Neural progenitor cell (in vitro differentiated cells): ENCODE data around the gene DLGAP4. TPM values are rescaled to one million over a fixed set of nuclear protein-coding genes. Genes with fewer than 3 reads are reported as not detected.

Experiments
- DNase-seq: peaks from one replicate; pipeline ENCODE4 v3.0.0-alpha.2; 2016; ENCODE audit warnings: low spot score
- H2AFZ ChIP-seq: fragments of 200-600 bp; sonication (generic); replicated peaks from 2 replicates; pipeline ENCODE4 v1.6.1; 2016; ENCODE audit warnings: antibody characterized with exemption
- H3F3A ChIP-seq: fragments of 200-600 bp; sonication (generic); 2 replicates; pipeline ENCODE4 v1.6.1; 2016; ENCODE audit warnings: antibody characterized with exemption, low read depth
- H3K27ac ChIP-seq: fragments of 200-600 bp; sonication (generic); 2 replicates; pipeline ENCODE4 v1.5.1; 2016; ENCODE audit warnings: mild to moderate bottlenecking
- H3K27me3 ChIP-seq: fragments of 200-600 bp; sonication (generic); 2 replicates; pipeline ENCODE4 v1.6.1; 2016; ENCODE audit warnings: mild to moderate bottlenecking, moderate library complexity
- H3K36me3 ChIP-seq: fragments of 200-600 bp; sonication (generic); 2 replicates; pipeline ENCODE4 v1.5.1; 2016
- H3K4me1 ChIP-seq: fragments of 200-600 bp; sonication (generic); 2 replicates; pipeline ENCODE4 v1.6.1; 2016; ENCODE audit warnings: mixed run types
- H3K4me2 ChIP-seq: fragments of 200-600 bp; sonication (generic); 2 replicates; pipeline ENCODE4 v1.6.1; 2016
- H3K4me3 ChIP-seq: fragments of 200-600 bp; sonication (generic); 2 replicates; pipeline ENCODE4 v1.5.1; 2016
- H3K79me2 ChIP-seq: fragments of 200-600 bp; sonication (generic); 2 replicates; pipeline ENCODE4 v1.6.1; 2016; ENCODE audit warnings: low read depth
- H3K9ac ChIP-seq: fragments of 200-600 bp; sonication (generic); 2 replicates; pipeline ENCODE4 v1.6.1; 2016
- H3K9me3 ChIP-seq: fragments of 200-600 bp; sonication (generic); 2 replicates; pipeline ENCODE4 v1.5.1; 2016; ENCODE audit warnings: low read depth
- H4K20me1 ChIP-seq: fragments of 200-600 bp; sonication (generic); 2 replicates; pipeline ENCODE4 v1.6.1; 2016; ENCODE audit warnings: low read depth
- H3K27ac Mint-ChIP-seq: 3 replicates; pipeline ENCODE4 v1.8.0; 2021; ENCODE audit warnings: mixed read lengths
- H3K27me3 Mint-ChIP-seq: 2 replicates; pipeline ENCODE4 v1.8.0; 2022; ENCODE audit warnings: low read depth, mild to moderate bottlenecking, inconsistent platforms, moderate library complexity, mixed read lengths; ENCODE audit not compliant: insufficient read depth
- H3K36me3 Mint-ChIP-seq: 3 replicates; pipeline ENCODE4 v1.8.0; 2021; ENCODE audit warnings: mixed read lengths
- H3K4me1 Mint-ChIP-seq: 3 replicates; pipeline ENCODE4 v1.8.0; 2021; ENCODE audit warnings: mixed read lengths
- H3K4me3 Mint-ChIP-seq: 3 replicates; pipeline ENCODE4 v1.8.0; 2021; ENCODE audit warnings: mild to moderate bottlenecking, moderate library complexity, mixed read lengths
- H3K9me3 Mint-ChIP-seq: 3 replicates; pipeline ENCODE4 v1.8.0; 2020; ENCODE audit warnings: mixed read lengths
- EZH2 ChIP-seq: fragments of 200-600 bp; sonication (generic); IDR thresholded peaks from 2 replicates; pipeline ENCODE4 v1.6.1; 2017; ENCODE audit warnings: antibody characterized with exemption, mild to moderate bottlenecking, moderate library complexity
- EZH2phosphoT487 ChIP-seq: fragments of 200-600 bp; sonication (generic); IDR thresholded peaks from 2 replicates; pipeline ENCODE4 v1.6.1; 2017; ENCODE audit warnings: antibody characterized with exemption
- total RNA-seq: library from RNA; depleted of rRNA; stranded (reverse); fragments of >200 nt; gene quantifications from 2 replicates; pipeline ENCODE4 v1.2.3, GENCODE V29; 2015; ENCODE audit warnings: low replicate concordance
- TF ChIP-seq, protein P1 (sequence below): fragments of 200-600 bp; sonication (generic); IDR thresholded peaks from 2 replicates; pipeline ENCODE4 v1.5.1; 2017; ENCODE audit warnings: antibody characterized with exemption, mild to moderate bottlenecking

DLGAP4 gene
- total RNA-seq, 1 donor from 2014 or later: 21.7 TPM

DNA sequence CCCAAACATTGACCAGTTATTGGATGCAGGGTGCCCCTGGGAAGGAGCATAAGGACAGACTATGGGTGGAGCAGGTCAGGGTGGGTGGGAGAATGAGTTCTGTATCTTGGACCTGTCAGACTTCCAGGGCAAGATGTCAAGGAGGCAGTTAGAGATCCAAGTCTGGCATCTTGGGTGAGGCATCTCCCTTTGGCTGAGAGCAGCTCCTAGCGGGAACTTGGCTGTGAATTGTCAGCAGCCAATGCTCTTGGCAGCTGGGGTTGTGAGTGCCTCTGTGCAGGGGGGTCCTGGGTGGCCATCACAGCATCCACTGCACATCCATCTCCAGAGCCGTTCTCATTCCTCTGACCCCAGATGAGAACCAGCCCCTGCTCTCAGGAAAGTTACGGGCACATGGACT lies 118.2 kb downstream of the DLGAP4 start:
- DNase-seq: no peak
- Histone ChIP-seq H2AFZ (no peak overlapping the region), H3K79me2 (no peaks in the 10 kb centered on the region), H3K9ac (no peak overlapping the region), H3K4me2 (no peak overlapping the region), H3K9me3 (no peaks in the 10 kb centered on the region), H3F3A (no peaks in the 10 kb centered on the region), H3K36me3 (no peaks in the 10 kb centered on the region), H3K4me3 (no peak overlapping the region), H3K27ac (no peak overlapping the region), H3K27me3 (no peaks in the 10 kb centered on the region), H3K4me1 (no peaks in the 10 kb centered on the region), H4K20me1 (no peaks in the 10 kb centered on the region)
- no peak overlapping the region for H3K27ac Mint-ChIP-seq
- peaks cover 7% of the 10 kb centered on the region for H3K27me3 Mint-ChIP-seq
- H3K4me3 Mint-ChIP-seq: no peak overlapping the region
- no peaks in the 10 kb centered on the region for H3K36me3 Mint-ChIP-seq
- H3K9me3 Mint-ChIP-seq: no peaks in the 10 kb centered on the region
- TF ChIP-seq, protein P1, sequence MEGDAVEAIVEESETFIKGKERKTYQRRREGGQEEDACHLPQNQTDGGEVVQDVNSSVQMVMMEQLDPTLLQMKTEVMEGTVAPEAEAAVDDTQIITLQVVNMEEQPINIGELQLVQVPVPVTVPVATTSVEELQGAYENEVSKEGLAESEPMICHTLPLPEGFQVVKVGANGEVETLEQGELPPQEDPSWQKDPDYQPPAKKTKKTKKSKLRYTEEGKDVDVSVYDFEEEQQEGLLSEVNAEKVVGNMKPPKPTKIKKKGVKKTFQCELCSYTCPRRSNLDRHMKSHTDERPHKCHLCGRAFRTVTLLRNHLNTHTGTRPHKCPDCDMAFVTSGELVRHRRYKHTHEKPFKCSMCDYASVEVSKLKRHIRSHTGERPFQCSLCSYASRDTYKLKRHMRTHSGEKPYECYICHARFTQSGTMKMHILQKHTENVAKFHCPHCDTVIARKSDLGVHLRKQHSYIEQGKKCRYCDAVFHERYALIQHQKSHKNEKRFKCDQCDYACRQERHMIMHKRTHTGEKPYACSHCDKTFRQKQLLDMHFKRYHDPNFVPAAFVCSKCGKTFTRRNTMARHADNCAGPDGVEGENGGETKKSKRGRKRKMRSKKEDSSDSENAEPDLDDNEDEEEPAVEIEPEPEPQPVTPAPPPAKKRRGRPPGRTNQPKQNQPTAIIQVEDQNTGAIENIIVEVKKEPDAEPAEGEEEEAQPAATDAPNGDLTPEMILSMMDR: no peak
- peaks cover 4% of the 10 kb centered on the region for H3K4me1 Mint-ChIP-seq

DNA sequence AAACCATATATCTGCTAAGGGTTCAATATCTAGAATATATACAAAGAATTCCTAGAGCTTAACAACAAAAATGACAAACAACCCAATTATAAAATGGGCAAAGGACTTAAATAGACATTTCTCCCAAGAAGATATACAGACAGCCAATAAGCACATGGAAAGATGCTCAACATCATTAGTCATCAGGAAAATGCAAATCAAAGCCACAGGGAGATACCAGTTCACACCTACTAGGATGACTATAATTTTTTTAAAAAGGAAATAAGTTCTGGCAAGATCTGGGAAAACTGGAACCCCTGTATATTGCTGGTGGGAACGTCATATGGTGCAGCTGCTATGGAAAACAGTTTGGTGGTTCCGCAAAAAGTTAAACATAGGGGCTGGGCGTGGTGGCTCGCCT lies 119.0 kb downstream of the DLGAP4 start:
- H3K4me3 ChIP-seq: no peak overlapping the region
- no peaks in the 10 kb centered on the region for H3K4me1 ChIP-seq
- Mint-ChIP-seq H3K4me3 (no peak overlapping the region), H3K27me3 (peaks cover 5% of the 10 kb centered on the region), H3K36me3 (no peaks in the 10 kb centered on the region), H3K4me1 (peaks cover 2% of the 10 kb centered on the region), H3K9me3 (no peaks in the 10 kb centered on the region), H3K27ac (no peak overlapping the region)
- no peak overlapping the region for H3K27ac ChIP-seq
- no peaks in the 10 kb centered on the region for H4K20me1 ChIP-seq
- TF ChIP-seq EZH2: no peak
- TF ChIP-seq, protein P1: no peak
- TF ChIP-seq EZH2phosphoT487: no peak
- H3K27me3 ChIP-seq: no peaks in the 10 kb centered on the region
- no peaks in the 10 kb centered on the region for H3F3A ChIP-seq
- H3K9me3 ChIP-seq: no peaks in the 10 kb centered on the region
- DNase-seq: no peak
- H3K36me3 ChIP-seq: no peaks in the 10 kb centered on the region
- H3K79me2 ChIP-seq: no peaks in the 10 kb centered on the region
- H2AFZ ChIP-seq: no peak overlapping the region
- H3K9ac ChIP-seq: no peak overlapping the region
- H3K4me2 ChIP-seq: no peak overlapping the region

DNA sequence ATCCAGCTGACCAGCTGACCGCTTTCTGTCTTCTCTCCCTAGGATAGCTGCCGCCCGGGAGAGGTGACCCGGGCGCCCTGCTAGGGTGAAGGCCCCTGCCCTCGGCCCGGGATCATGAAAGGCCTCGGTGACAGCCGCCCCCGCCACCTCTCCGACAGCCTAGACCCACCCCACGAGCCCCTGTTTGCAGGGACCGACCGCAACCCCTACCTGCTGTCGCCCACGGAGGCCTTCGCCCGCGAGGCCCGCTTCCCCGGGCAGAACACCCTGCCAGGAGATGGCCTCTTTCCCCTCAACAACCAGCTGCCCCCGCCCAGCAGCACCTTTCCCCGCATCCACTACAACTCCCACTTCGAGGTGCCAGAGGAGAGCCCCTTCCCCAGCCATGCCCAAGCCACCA lies 125.5 kb downstream of the DLGAP4 start:
- DNase-seq: no peak
- no peaks in the 10 kb centered on the region for H3F3A ChIP-seq
- H3K9me3 ChIP-seq: no peaks in the 10 kb centered on the region
- no peak overlapping the region for H2AFZ ChIP-seq
- H3K27ac ChIP-seq: no peak overlapping the region
- no peak for TF ChIP-seq EZH2phosphoT487
- TF ChIP-seq, protein P1: no peak
- no peak for TF ChIP-seq EZH2
- no peaks in the 10 kb centered on the region for H3K4me1 ChIP-seq
- Mint-ChIP-seq H3K9me3 (no peaks in the 10 kb centered on the region), H3K27me3 (peaks cover 6% of the 10 kb centered on the region), H3K36me3 (no peaks in the 10 kb centered on the region), H3K4me3 (no peak overlapping the region), H3K4me1 (peaks cover 3% of the 10 kb centered on the region), H3K27ac (no peak overlapping the region)
- no peaks in the 10 kb centered on the region for H4K20me1 ChIP-seq
- H3K4me2 ChIP-seq: no peak overlapping the region
- H3K9ac ChIP-seq: no peak overlapping the region
- no peak overlapping the region for H3K4me3 ChIP-seq
- no peaks in the 10 kb centered on the region for H3K79me2 ChIP-seq
- no peaks in the 10 kb centered on the region for H3K36me3 ChIP-seq
- H3K27me3 ChIP-seq: peaks cover 19% of the 10 kb centered on the region

DNA sequence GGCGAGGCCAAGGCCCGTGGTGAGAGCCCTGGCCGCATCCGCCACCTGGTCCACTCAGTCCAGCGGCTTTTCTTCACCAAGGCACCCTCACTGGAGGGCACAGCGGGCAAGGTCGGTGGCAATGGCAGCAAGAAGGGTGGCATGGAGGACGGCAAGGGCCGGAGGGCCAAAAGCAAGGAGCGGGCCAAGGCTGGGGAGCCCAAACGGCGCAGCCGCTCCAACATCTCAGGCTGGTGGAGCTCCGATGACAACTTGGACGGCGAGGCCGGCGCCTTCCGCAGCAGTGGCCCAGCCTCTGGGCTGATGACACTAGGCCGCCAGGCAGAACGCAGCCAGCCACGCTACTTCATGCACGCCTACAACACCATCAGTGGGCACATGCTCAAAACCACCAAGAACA lies 126.0 kb downstream of the DLGAP4 start:
- TF ChIP-seq EZH2: no peak
- TF ChIP-seq, protein P1: no peak
- TF ChIP-seq EZH2phosphoT487: no peak
- H4K20me1 ChIP-seq: no peaks in the 10 kb centered on the region
- H3K79me2 ChIP-seq: no peaks in the 10 kb centered on the region
- no peak for DNase-seq
- H3K27ac ChIP-seq: no peak overlapping the region
- H3K4me1 ChIP-seq: no peaks in the 10 kb centered on the region
- no peaks in the 10 kb centered on the region for H3K9me3 ChIP-seq
- no peak overlapping the region for H3K9ac ChIP-seq
- H3K27me3 ChIP-seq: peaks cover 20% of the 10 kb centered on the region
- H3K27me3 Mint-ChIP-seq: peaks cover 10% of the 10 kb centered on the region
- no peaks in the 10 kb centered on the region for H3K36me3 ChIP-seq
- no peaks in the 10 kb centered on the region for H3K36me3 Mint-ChIP-seq
- peaks cover 3% of the 10 kb centered on the region for H3K4me1 Mint-ChIP-seq
- no peak overlapping the region for H3K4me2 ChIP-seq
- no peak overlapping the region for H3K4me3 ChIP-seq
- no peaks in the 10 kb centered on the region for H3K9me3 Mint-ChIP-seq
- no peak overlapping the region for H3K4me3 Mint-ChIP-seq
- no peaks in the 10 kb centered on the region for H3F3A ChIP-seq
- no peak overlapping the region for H2AFZ ChIP-seq
- no peak overlapping the region for H3K27ac Mint-ChIP-seq
